NCI-H82 treated with DMSO at 0.1 percent for 48 hours (cell line): Measurements from ENCODE around the gene IFNGR1.

Experiments used
- DNase-seq: peaks from one replicate; lab custom pipeline; 2025; ENCODE audit not compliant: unreplicated experiment; lab: John Stamatoyannopoulos, UW

IFNGR1 gene

DNA sequence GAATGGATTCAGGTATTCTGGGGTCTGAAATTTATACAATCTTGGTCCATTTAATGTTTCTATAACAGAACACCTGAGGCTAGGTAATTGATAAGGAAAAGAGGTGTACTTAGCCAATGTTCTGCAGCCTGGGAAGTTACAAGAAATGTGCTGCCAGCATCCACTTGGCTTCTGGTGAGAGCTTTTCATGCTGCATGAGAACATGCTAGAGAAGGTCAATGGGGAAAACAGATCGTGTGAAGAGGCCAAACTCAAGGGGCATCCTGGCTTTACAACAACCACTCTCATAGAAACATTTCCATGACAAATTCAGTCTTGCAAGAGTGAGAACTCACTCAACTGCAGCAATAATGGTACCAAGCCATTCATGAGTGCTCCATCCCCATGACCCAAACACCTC, 62.5 kb downstream of the IFNGR1 start:
- DNase-seq = no peak

DNA sequence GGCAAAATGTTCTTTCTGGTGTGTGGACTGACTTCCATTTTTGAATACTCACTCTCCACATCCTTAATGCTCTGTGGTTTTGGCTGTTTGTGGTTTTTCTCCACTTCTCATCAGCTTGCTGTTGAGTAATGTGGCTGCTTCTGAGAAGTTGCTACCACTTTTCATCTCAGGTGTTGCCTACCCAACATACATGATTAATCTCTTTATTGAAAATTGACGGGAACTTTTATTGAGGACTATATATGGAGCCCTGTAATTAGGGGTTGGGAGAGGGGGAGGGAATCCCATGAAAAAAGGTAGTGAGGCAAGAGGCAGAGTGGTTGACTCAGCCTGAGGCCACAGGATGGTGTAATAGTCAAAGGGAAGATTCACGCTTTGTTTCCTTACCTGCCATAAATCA, 63.4 kb downstream of the IFNGR1 start:
- no peak for DNase-seq

DNA sequence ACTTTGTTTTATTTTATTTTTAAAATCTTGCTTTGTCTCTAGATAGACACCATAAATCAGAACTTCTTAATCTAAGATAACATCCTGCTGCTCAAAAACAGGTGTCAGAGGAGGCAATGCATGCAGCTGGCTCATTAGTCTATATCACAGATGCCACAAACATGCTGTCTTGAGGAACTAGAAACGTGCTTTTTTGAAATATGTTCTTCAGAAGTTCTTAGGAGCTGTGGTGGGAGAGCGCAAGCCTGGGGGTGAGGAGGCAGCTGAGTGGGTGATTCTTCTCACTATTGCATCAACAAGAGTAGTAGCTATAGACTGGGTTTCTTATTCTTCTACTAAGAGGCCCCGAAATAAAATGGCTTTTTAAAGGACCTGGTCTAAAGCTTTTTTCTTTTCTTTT, 69.1 kb downstream of the IFNGR1 start:
- no peak for DNase-seq

DNA sequence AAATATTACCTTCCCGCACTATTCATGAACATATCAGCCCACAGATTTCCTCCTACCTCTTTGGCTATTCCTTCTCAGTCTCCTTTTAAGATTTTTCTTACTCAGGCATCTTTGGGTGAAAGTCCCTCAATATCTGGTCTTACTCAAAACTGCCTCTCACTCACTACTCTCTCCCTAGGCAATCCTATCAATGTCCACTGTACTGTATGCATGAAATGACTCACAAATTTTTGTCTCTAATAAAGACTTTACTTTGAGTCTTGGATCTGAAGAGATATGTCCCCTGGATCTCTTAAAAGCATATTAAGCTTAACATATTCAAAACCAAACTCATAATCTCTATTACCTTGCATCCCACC, 70.2 kb downstream of the IFNGR1 start:
- no peak for DNase-seq

DNA sequence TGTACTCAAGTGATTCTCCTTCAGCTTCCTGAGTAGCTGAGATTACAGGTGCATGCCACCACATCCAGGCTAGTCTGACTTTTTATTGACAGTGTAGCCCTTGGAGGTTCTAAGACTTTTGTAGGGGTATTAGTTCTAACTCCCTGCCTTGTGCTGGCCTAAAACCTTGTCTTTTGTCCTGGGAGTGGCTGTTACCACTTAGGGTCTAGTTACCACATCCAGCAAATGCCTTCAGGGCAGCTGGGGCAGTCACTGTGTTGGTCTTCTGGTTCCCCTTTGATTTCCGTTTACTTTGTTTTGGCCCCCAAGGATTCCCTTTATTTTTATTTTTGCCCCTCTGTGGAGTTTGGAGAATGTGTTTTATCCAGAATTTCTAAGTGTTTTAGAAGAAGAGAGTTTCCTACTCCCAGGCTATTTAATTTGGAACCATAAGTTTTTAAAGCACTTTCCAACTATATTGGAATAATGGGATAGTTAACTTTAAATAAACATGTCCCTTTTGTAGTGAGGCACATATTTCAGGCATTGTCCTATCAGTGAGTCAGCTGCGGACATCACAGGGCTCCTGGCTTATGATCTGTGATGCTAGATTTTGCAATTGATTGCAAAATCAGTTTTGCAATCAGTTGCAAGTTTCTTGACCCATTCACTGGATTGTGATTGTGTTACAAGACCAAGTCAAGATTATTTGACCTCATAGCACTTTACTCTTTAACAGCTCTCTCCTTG, 70.7 kb downstream of the IFNGR1 start:
- DNase-seq = no peak
